ENCODE data around the gene TMA7.

Gene TMA7

GRCh38 chr3:48429317-48429959, 10.6 kb upstream of the TMA7 start:
- Histone ChIP-seq H2AFZ (ENCODE audit: low read length) (peak overlapping the region; percentile 62), H3K4me2 (ENCODE audit: low read depth, low read length, poor library complexity, severe bottlenecking) (peak overlapping the region; percentile 96), H3K4me3 (ENCODE audit: low read length, poor library complexity, severe bottlenecking) (peak overlapping the region; percentile 78), H3K9ac (ENCODE audit: low read depth, low read length, poor library complexity, severe bottlenecking) (peak overlapping the region; percentile 82), H3K27me3 (ENCODE audit: insufficient read depth, low read length, poor library complexity, severe bottlenecking) (no peaks in the 10 kb centered on the region), H3F3A (ENCODE audit: low read depth) (no peaks in the 10 kb centered on the region), H3K36me3 (ENCODE audit: insufficient read depth, low read length) (no peaks in the 10 kb centered on the region), H4K20me1 (ENCODE audit: insufficient read depth, low read length, poor library complexity, severe bottlenecking) (peaks cover 18% of the 10 kb centered on the region), H3K4me1 (ENCODE audit: insufficient read depth, low read length, poor library complexity, severe bottlenecking) (peaks cover 46% of the 10 kb centered on the region), H3K9me2 (replicated peaks; ENCODE audit: low read depth, low read length) (no peaks in the 10 kb centered on the region), H3K9me3 (ENCODE audit: insufficient read depth, low read depth, low read length) (no peaks in the 10 kb centered on the region), H3K79me2 (ENCODE audit: insufficient read depth, low read length) (peaks cover 54% of the 10 kb centered on the region)
- TF ChIP-seq CTCF (conservative IDR thresholded peaks at IDR 0.05; ENCODE audit: low read length), result no peak
- no peak for TF ChIP-seq EZH2phosphoT487 (IDR thresholded peaks at IDR 0.05; ENCODE audit: borderline replicate concordance)

- Histone ChIP-seq H3K36me3 (ENCODE audit: insufficient read depth, low read length) (no peaks in the 10 kb centered on the region), H3K4me3 (ENCODE audit: low read length, poor library complexity, severe bottlenecking) (peak within 1 kb of the TSS; percentile 78), H3K9me3 (ENCODE audit: insufficient read depth, low read depth, low read length) (no peaks in the 10 kb centered on the region), H4K20me1 (ENCODE audit: insufficient read depth, low read length, poor library complexity, severe bottlenecking) (peaks cover 18% of the 10 kb centered on the region), H3K9ac (ENCODE audit: low read depth, low read length, poor library complexity, severe bottlenecking) (peak within 1 kb of the TSS; percentile 82), H3F3A (ENCODE audit: low read depth) (no peaks in the 10 kb centered on the region), H3K79me2 (ENCODE audit: insufficient read depth, low read length) (peaks cover 48% of the 10 kb centered on the region), H3K4me1 (ENCODE audit: insufficient read depth, low read length, poor library complexity, severe bottlenecking) (peaks cover 41% of the 10 kb centered on the region), H2AFZ (ENCODE audit: low read length) (peak within 1 kb of the TSS; percentile 62), H3K9me2 (replicated peaks; ENCODE audit: low read depth, low read length) (no peaks in the 10 kb centered on the region), H3K27me3 (ENCODE audit: insufficient read depth, low read length, poor library complexity, severe bottlenecking) (no peaks in the 10 kb centered on the region), H3K4me2 (ENCODE audit: low read depth, low read length, poor library complexity, severe bottlenecking) (peak within 1 kb of the TSS; percentile 96)
- TF ChIP-seq CTCF (conservative IDR thresholded peaks at IDR 0.05; ENCODE audit: low read length), result no peak
- no peak for TF ChIP-seq EZH2phosphoT487 (IDR thresholded peaks at IDR 0.05; ENCODE audit: borderline replicate concordance)
Measured at GRCh38 chr3:48429960-48430707, 9.9 kb upstream of the TMA7 start, which contains the start of gene PLXNB1. Gene PLXNB1 (minus strand): TSS chr3:48430086. CDS start chr3:48424611, 5,475 bp downstream.

GRCh38 chr3:48430708-48431101, 9.4 kb upstream of the TMA7 start:
- Histone ChIP-seq H3K9me2 (replicated peaks; ENCODE audit: low read depth, low read length) (no peaks in the 10 kb centered on the region), H3K9ac (ENCODE audit: low read depth, low read length, poor library complexity, severe bottlenecking) (peak overlapping the region; percentile 82), H4K20me1 (ENCODE audit: insufficient read depth, low read length, poor library complexity, severe bottlenecking) (peaks cover 18% of the 10 kb centered on the region), H3K79me2 (ENCODE audit: insufficient read depth, low read length) (peaks cover 42% of the 10 kb centered on the region), H3K9me3 (ENCODE audit: insufficient read depth, low read depth, low read length) (no peaks in the 10 kb centered on the region), H3K4me1 (ENCODE audit: insufficient read depth, low read length, poor library complexity, severe bottlenecking) (peaks cover 36% of the 10 kb centered on the region), H3K4me2 (ENCODE audit: low read depth, low read length, poor library complexity, severe bottlenecking) (peak overlapping the region; percentile 73), H3K27me3 (ENCODE audit: insufficient read depth, low read length, poor library complexity, severe bottlenecking) (no peaks in the 10 kb centered on the region), H3K36me3 (ENCODE audit: insufficient read depth, low read length) (no peaks in the 10 kb centered on the region), H3F3A (ENCODE audit: low read depth) (no peaks in the 10 kb centered on the region), H3K4me3 (ENCODE audit: low read length, poor library complexity, severe bottlenecking) (peak overlapping the region; percentile 78), H2AFZ (ENCODE audit: low read length) (no peak overlapping the region)
- TF ChIP-seq CTCF (conservative IDR thresholded peaks at IDR 0.05; ENCODE audit: low read length), result no peak
- TF ChIP-seq EZH2phosphoT487 (IDR thresholded peaks at IDR 0.05; ENCODE audit: borderline replicate concordance), result no peak
